Activated CD4-positive, alpha-beta T cell treated with anti-CD3 and anti-CD28 coated beads, Interleukin-2, Interleukin-6, amounts not matched to agents 100 ng/mL and 50 ng/mL, durations not matched to agents 16 hours and 8 hours (primary cell): Measurements from ENCODE around the gene COG3.

Source experiments
- DNase-seq: peaks from one replicate; pipeline ENCODE4 v3.0.0-alpha.2; 2020

COG3 gene

GRCh38 chr13:45508776-45509175 lies 44.0 kb downstream of the COG3 start:
- no peak for DNase-seq

- no peak for DNase-seq
Observed at GRCh38 chr13:45510672-45511071, 45.9 kb downstream of the COG3 start.

GRCh38 chr13:45511310-45512097 lies 46.8 kb downstream of the COG3 start:
- peak; percentile 74 for DNase-seq

GRCh38 chr13:45512098-45512496 lies 47.4 kb downstream of the COG3 start:
- no peak for DNase-seq

- no peak for DNase-seq
Observed at GRCh38 chr13:45516757-45517156, 52.0 kb downstream of the COG3 start.

- peak; percentile 59 for DNase-seq
Observed at GRCh38 chr13:45518525-45519245, 53.9 kb downstream of the COG3 start.

- peak; percentile 34 for DNase-seq
Observed at GRCh38 chr13:45519493-45519892, 54.8 kb downstream of the COG3 start.

GRCh38 chr13:45521297-45521696 lies 56.6 kb downstream of the COG3 start:
- no peak for DNase-seq

- no peak for DNase-seq
Observed at GRCh38 chr13:45522571-45522970, 57.8 kb downstream of the COG3 start.

- DNase-seq = no peak
Observed at GRCh38 chr13:45527699-45528462, 63.1 kb downstream of the COG3 start.

- DNase-seq = no peak
Observed at GRCh38 chr13:45529758-45530157, 65.0 kb downstream of the COG3 start.

GRCh38 chr13:45534604-45535003 lies 69.9 kb downstream of the COG3 start:
- no peak for DNase-seq

GRCh38 chr13:45536224-45536623 lies 71.5 kb downstream of the COG3 start:
- DNase-seq = no peak

- DNase-seq = no peak
Observed at GRCh38 chr13:45537516-45537915, 72.8 kb downstream of the COG3 start.

GRCh38 chr13:45538382-45538781 lies 73.6 kb downstream of the COG3 start:
- DNase-seq = no peak

- no peak for DNase-seq
Observed at GRCh38 chr13:45540195-45540594, 75.5 kb downstream of the COG3 start.

- no peak for DNase-seq
Observed at GRCh38 chr13:45540864-45541263, 76.1 kb downstream of the COG3 start.

GRCh38 chr13:45541806-45542205 lies 77.1 kb downstream of the COG3 start:
- no peak for DNase-seq

GRCh38 chr13:45542391-45542790 lies 77.7 kb downstream of the COG3 start:
- DNase-seq = no peak

- DNase-seq = no peak
Observed at GRCh38 chr13:45542878-45543277, 78.1 kb downstream of the COG3 start.

- DNase-seq = no peak
Observed at GRCh38 chr13:45544520-45544919, 79.8 kb downstream of the COG3 start.

- no peak for DNase-seq
Observed at GRCh38 chr13:45545686-45546409, 81.1 kb downstream of the COG3 start.

GRCh38 chr13:45546410-45546765 lies 81.6 kb downstream of the COG3 start:
- DNase-seq = no peak
